HG03175 (cell line): ENCODE results near the gene TXNRD2.

Experiments used
- ATAC-seq: cut with Tn5 transposase; IDR thresholded peaks from one replicate; pipeline ENCODE4 v1.9.1; 2021; ENCODE audit warnings: mild to moderate bottlenecking, moderate library complexity; ENCODE audit not compliant: unreplicated experiment

TXNRD2 gene

DNA sequence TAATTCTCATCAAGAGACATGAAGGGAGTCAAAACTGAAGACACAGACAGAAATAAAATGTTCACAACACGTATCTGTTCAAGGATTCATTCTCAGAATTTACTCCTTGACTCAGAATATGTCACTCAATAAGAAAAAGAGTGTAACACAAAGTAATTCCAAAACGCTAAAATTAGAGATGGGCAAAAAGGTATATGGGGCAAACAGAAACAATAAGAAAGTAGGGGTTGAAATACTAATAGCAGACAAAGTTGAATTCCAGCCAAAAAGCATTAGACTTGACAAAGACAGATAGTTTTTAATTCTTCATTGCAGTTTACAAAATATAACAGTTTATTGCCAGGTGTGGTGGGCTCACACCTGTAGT is 113.6 kb downstream of the TXNRD2 start:
- no peak for ATAC-seq

DNA sequence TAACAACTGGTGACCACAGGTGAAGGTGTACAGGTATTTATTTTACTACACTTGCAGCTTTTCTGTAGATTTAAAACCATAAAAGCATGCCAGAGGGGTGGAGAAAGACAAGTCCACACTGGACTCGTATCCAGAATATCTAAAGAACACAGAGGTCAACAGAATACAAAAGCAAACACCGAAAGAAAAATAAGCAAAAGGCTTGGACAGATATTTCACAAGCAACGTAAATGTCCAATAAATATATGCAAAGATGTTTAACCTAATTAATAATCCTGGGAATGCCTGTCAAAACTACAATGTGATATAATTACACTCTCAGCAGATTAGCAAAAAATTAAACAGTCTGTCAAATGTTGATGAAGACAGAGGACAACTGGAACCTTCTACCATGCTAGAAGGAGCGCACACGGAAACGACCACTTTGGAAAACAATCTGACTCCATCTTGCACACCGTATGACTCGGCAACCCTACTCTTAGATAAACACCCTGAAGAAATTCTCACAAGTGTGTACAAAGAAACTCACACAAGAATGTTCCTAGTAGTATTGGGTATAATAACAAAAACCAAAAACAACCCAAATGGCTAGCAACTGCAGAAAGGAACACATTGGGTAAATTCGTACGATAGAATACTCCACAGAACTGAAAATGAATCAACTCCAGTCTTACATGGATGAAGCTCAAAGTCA is 114.1 kb downstream of the TXNRD2 start:
- no peak for ATAC-seq

DNA sequence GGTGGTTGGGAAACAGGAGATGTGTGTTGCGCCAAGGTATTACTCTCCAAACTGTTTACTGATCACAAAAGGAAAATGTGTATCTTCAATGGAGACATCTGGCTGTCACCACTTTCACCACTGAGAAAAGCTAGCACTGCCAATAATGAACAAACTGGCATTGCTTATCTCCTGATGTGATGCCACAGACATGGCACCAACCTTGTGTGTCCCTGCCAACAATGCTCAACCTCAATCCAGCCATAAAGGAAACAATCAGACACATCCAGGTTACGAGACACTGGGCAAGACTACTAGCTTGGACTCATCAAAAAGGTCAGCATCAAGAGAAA is 115.0 kb downstream of the TXNRD2 start:
- no peak for ATAC-seq

DNA sequence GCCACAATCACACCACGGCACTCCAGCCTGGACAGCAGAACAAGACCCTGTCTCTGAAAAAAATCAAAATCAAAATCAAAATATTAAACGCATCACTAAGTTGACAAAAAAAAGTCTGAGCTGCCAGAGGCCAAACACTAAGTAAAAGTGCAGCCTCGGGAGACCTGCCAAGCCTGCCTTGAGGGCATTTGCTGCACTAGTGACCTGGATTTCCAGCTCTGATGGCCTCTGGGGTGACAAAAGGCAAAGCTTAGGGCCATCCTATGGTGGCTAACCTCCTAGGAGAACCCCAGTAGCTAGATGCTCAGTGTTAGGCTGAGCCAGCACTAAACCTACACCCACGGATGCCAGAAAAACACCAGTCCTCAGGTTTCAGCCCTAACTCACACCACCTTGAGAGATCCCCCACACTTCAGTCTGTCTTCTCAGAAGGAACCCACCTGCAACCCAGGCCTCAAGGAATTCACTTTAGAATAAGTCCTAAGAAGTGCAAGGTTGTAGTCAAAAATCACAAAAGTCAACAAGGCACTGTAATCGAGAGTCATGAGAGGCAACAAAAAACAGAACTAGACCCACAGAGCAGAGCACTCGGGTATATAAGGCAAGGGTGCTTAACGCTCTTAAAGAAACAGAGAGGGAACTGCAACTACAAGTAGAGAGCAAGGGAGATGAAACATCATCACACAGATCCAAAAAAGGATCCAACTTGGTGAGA is 115.6 kb downstream of the TXNRD2 start:
- ATAC-seq: no peak
